Endothelial cell of hepatic sinusoid (primary cell): ENCODE measurements around the gene LIPF.
"Not testable (repeated sequence)": the region's sequence is repeated elsewhere in the genome, so short reads cannot be mapped to it uniquely, and the experiment has no call there.

Experiments used
- in situ Hi-C: cut with HindIII; loops from 2 replicates; pipeline ENCODE4 v1.10.0; 2017; ENCODE audit warnings: low sequenced_read_pairs

Gene LIPF, protein sequence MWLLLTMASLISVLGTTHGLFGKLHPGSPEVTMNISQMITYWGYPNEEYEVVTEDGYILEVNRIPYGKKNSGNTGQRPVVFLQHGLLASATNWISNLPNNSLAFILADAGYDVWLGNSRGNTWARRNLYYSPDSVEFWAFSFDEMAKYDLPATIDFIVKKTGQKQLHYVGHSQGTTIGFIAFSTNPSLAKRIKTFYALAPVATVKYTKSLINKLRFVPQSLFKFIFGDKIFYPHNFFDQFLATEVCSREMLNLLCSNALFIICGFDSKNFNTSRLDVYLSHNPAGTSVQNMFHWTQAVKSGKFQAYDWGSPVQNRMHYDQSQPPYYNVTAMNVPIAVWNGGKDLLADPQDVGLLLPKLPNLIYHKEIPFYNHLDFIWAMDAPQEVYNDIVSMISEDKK

GRCh38 chr10:88664142-88664541 is at the start of gene LIPF:
Gene LIPF (plus strand): TSS chr10:88664442. CDS start chr10:88667298, 2,856 bp downstream.
- in situ Hi-C loops: no loop called here

DNA sequence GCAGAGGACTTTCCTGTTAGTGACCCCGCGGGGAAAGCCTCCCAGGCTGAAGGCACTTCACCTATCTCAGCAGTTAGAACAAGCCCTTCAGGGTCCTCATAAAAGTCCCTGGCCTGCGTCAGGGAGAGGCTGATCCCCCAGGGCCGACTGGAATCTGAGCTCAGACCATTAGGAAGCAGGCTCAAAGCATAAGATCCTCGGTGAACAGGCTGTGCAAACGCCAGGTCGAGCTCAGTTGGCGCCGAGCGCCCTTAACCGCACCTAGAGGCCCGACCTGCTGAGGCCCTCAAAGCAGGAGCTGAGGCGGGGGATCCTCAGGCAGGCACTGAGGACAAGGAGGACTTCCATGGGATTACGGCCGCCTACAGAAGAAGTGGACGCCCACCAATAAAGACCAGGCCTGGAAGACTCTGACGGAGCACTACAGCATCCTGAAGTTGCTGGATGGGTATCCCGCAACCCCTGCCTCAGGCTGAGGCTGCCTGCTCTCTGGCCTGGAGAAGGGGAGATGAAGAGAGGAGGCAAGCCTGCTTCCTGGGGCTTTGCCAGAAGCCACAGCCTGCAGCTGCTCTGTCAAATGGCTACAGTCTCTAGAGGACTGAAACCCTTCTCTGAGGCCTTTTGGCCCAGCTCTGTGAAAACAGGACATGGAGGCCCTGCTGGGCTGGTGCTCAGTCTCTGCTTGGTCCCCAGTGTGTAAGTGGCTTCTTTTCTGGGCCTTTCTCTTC is 47.8 kb upstream of the LIPF start:
- in situ Hi-C loops: no loop called here

DNA sequence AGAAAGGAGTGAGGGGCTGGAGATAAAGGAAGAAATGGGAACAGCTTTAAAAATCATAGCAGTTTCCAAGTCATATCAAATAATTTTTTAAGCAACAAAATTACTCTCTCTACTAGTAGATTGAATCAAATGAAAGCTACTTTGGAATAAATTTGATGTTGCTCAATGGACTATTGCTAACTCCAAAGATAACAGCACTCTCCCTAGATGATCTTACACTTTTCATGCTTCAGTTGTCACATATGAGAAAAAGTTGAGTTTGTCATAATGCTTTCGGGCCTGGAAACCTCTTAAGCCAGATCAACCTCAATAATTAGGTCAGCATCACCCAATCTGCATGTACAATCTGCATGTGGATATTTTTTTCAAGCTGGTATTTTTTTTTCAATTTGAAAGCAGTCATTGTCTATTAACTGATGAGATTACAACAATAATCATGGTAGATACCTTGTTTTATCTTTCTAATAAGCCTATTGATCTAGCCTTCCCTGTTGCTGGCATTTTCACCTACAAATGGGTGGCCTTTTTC is 46.4 kb upstream of the LIPF start:
- in situ Hi-C loops: no loop called here

DNA sequence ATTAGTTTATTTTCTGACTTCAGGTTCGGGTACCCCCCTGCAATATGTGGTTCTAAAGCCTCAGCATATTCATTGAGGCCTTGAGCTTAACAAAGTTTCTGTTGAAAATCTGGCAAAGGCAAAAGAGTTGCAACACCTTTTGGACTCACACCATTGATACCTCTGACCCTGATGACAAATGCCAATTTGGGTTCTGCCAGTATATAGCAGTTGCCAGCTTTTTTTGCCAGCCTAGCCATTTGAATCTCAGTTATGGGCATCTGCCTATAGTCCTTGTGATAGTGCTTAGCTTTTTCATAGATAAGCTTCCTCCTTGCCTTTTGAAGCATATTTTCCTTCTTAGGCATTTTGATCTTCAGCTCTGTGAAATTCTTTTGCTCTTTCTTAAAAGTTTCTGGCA is 45.7 kb upstream of the LIPF start:
- in situ Hi-C loops: no loop called here

GRCh38 chr10:88620441-88620840 is 43.8 kb upstream of the LIPF start:
- in situ Hi-C loops: no loop called here

- in situ Hi-C loops: no loop called here
These were observed 40.4 kb upstream of the LIPF start for GRCh38 chr10:88623835-88624234.

DNA sequence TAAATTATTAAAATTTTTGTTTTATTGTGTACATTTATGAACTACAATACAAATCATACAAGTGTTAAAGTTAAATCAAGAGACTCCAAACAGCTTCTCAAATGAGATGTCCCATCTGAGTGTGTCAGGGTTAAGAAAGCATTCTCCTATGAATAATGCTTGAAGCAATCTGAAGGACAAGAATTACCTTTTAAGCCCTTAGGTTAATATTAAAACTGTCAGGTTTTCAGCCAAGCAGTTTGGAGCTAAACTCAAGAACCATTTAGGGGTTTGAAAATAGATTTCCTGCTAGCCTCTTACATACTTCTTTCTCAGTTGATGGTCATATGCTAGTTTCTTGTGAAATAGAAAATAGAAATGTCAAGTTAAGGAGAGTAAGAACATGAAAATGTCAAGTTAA is 39.4 kb upstream of the LIPF start:
- in situ Hi-C loops: no loop called here

- in situ Hi-C loops: no loop called here
These were observed 24.1 kb upstream of the LIPF start for GRCh38 chr10:88640186-88640585.

GRCh38 chr10:88642209-88642608 is 22.0 kb upstream of the LIPF start:
- in situ Hi-C loops: no loop called here

GRCh38 chr10:88642963-88643362 is 21.3 kb upstream of the LIPF start:
- in situ Hi-C loops: no loop called here

- in situ Hi-C loops: no loop called here
These were observed 17.1 kb upstream of the LIPF start for GRCh38 chr10:88647061-88647615.

- in situ Hi-C loops: loop anchor here (5.0 kb wide), 1 partner anchor 59 kb away; no protein-coding TSS in a partner anchor
These were observed 13.1 kb upstream of the LIPF start for GRCh38 chr10:88651101-88651551.

- in situ Hi-C loops: loop anchor here (5.0 kb wide), 1 partner anchor 60 kb away; no protein-coding TSS in a partner anchor
These were observed 11.6 kb upstream of the LIPF start for GRCh38 chr10:88652616-88653015.

DNA sequence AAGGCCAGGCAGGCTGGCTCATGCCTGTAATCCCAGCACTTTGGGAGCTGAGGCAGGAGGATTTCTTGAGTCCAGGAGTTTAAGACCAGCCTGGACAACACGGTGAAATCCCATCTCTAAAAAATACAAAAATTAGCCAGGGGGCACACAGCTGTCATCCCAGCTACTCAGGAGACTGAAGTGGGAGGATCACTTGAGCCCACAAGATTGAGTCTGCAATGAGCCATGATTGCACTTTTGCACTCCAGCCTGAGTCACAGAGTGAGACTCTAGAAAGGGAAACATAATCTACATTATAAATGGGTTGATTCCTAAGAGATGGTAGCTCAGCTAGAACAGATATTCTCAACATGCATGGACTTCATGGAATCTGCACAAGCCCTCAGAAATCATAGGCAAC is 6.3 kb upstream of the LIPF start:
- in situ Hi-C loops: no loop called here

GRCh38 chr10:88659725-88660597 is 4.3 kb upstream of the LIPF start:
- in situ Hi-C loops: no loop called here

DNA sequence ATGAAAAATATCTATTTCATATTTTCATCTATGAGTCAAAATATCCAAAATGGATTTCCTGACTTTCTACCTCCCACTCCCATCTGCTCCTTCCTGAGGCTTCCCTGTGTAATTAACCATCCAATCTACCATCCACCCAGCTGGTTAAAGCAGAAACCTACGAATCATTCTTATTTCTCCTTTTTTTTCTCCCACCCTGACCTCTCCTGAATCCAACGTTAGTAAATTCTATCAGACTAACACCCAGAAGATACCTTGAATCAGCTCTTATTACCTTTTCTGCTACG is 3.7 kb upstream of the LIPF start:
- in situ Hi-C loops: no loop called here

DNA sequence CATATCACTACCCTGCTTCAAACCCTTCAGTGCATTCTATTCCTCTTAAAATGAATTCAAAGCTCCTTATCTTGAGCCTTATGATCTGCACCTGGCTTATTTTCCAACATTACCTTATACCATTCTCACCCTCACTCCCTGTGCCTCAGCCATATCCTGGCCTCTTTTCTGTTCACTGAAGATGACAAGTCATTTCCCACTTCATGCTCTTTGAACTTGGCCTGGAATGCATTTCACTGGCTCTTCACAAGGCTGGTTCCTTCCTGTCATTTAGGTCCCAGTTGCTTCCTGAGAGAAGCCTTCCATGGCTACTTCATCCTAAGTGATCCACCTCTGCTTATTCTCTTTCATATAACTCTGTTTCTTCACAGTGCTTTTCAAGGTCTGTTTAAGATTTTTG is 3.2 kb upstream of the LIPF start:
- in situ Hi-C loops: no loop called here

DNA sequence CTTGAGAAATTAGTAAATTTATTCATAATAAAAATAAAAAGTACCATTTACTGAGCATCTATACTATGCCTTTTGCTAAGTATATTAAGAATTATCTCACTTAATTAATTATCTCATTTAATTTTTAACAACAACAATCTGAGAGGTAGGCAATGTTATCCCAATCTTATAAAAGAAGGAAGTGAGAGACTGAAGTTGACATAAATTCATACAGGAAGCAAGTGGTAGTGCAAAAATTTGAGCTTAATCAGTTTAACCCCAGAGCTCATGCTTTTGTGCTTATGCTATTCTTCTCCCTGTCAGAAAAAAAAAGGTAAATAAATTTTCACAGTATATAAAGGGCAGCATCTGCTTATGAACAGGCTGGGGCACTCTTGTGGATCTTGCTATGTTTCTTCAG is 2.7 kb upstream of the LIPF start:
- in situ Hi-C loops: no loop called here

DNA sequence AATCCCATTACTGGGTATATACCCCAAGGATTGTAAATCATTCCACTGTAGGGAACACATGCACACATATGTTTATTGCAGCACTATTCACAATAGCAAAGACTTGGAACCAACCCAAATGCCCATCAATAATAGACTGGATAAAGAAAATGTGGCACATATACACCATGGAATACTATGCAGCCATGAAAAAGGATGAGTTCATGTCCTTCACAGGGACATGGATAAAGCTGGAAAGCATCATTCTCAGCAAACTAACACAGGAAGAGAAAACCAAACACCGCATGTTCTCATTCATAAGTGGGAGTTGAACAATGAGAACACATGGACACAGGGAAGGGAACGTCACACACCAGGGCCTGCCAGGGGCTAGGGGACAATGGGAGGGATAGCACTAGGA is 1.1 kb upstream of the LIPF start:
- in situ Hi-C loops: not testable (repeated sequence)

- in situ Hi-C loops: no loop called here
These were observed 4.2 kb downstream of the LIPF start for GRCh38 chr10:88668465-88668864.

DNA sequence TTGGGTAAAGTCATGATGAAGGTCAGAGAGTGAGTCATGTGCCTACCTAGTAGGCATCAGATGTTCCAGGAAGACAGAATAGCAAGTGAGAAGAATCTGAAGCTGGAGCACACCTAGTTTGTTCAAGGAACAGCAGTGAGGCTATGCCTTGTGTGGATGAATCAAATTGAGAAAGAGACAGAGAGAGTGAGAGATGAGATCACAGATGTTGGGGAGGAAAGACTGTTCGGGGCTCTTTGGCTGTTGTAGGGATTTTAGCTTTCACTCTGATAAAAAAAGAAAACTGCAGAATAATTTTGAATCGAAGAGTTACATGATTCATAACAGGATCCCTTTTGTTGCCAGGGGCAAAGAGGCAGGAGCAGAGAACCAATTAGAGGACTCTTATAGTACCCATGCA is 6.3 kb downstream of the LIPF start:
- in situ Hi-C loops: no loop called here
